ENCODE measurements around the gene FAM83G.

- TF ChIP-seq ZBTB43 (CRISPR knock-in tag; IDR thresholded peaks at IDR 0.05) = no peak
- no peak for TF ChIP-seq IRF1 (CRISPR knock-in tag; IDR thresholded peaks at IDR 0.05)
- TF ChIP-seq CTCF (IDR thresholded peaks at IDR 0.05) = no peak
- TF ChIP-seq E2F1 (CRISPR knock-in tag; IDR thresholded peaks at IDR 0.05) = no peak
- TF ChIP-seq ZNF532 (CRISPR knock-in tag; IDR thresholded peaks at IDR 0.05; ENCODE audit: borderline replicate concordance) = no peak
- TF ChIP-seq ZNF121 (CRISPR knock-in tag; IDR thresholded peaks at IDR 0.05) = no peak
- no peak for TF ChIP-seq NR2C2 (CRISPR knock-in tag; IDR thresholded peaks at IDR 0.05)
- TF ChIP-seq ZNF232 (CRISPR knock-in tag; IDR thresholded peaks at IDR 0.05) = no peak
- no peak for TF ChIP-seq TEAD1 (CRISPR knock-in tag; IDR thresholded peaks at IDR 0.05)
Measured at GRCh38 chr17:19001907-19002590, 2.5 kb downstream of the FAM83G start.
